ENCODE data around the gene LPCAT3.
A peak's percentile ranks its signal among the peaks of the same experiment; 100 is the strongest.

Gene LPCAT3

GRCh38 chr12:6980075-6980474 is 38.2 kb downstream of the LPCAT3 start:
- no peak overlapping the region for H3K4me3 ChIP-seq (ENCODE audit: insufficient read depth, low read depth, low read length, poor library complexity, severe bottlenecking)
- H3K36me3 ChIP-seq (ENCODE audit: control insufficient read depth, insufficient read depth, low read length), result peaks cover 62% of the 10 kb centered on the region
- H3K27ac ChIP-seq (ENCODE audit: insufficient read depth, low read length, poor library complexity, severe bottlenecking), result no peak overlapping the region

GRCh38 chr12:6979453-6979852 is 38.8 kb downstream of the LPCAT3 start:
- no peak overlapping the region for H3K4me3 ChIP-seq (ENCODE audit: insufficient read depth, low read depth, low read length, poor library complexity, severe bottlenecking)
- H3K27me3 ChIP-seq (replicated peaks; ENCODE audit: control insufficient read depth, insufficient read depth, low read length, poor library complexity, severe bottlenecking), result no peaks in the 10 kb centered on the region
- no peaks in the 10 kb centered on the region for H3K9me3 ChIP-seq (ENCODE audit: control insufficient read depth, low read length)
- H3K27ac ChIP-seq (ENCODE audit: insufficient read depth, low read length, poor library complexity, severe bottlenecking), result no peak overlapping the region
- DNase-seq, result no peak
- peaks cover 69% of the 10 kb centered on the region for H3K36me3 ChIP-seq (ENCODE audit: control insufficient read depth, insufficient read depth, low read length)
- no peaks in the 10 kb centered on the region for H3K4me1 ChIP-seq (ENCODE audit: control insufficient read depth, insufficient read depth, low read length, poor library complexity, severe bottlenecking)

More at GRCh38 chr12:6980075-6980474, 38.2 kb downstream of the LPCAT3 start:
- Histone ChIP-seq H3K9me3 (ENCODE audit: control insufficient read depth, low read length) (no peaks in the 10 kb centered on the region), H3K27me3 (replicated peaks; ENCODE audit: control insufficient read depth, insufficient read depth, low read length, poor library complexity, severe bottlenecking) (no peaks in the 10 kb centered on the region), H3K4me1 (ENCODE audit: control insufficient read depth, insufficient read depth, low read length, poor library complexity, severe bottlenecking) (no peaks in the 10 kb centered on the region)
- no peak for DNase-seq

GRCh38 chr12:6979021-6979420 is 39.3 kb downstream of the LPCAT3 start:
- Histone ChIP-seq H3K4me3 (ENCODE audit: insufficient read depth, low read depth, low read length, poor library complexity, severe bottlenecking) (no peak overlapping the region), H3K36me3 (ENCODE audit: control insufficient read depth, insufficient read depth, low read length) (peaks cover 73% of the 10 kb centered on the region), H3K4me1 (ENCODE audit: control insufficient read depth, insufficient read depth, low read length, poor library complexity, severe bottlenecking) (no peaks in the 10 kb centered on the region), H3K27ac (ENCODE audit: insufficient read depth, low read length, poor library complexity, severe bottlenecking) (no peak overlapping the region), H3K27me3 (replicated peaks; ENCODE audit: control insufficient read depth, insufficient read depth, low read length, poor library complexity, severe bottlenecking) (no peaks in the 10 kb centered on the region), H3K9me3 (ENCODE audit: control insufficient read depth, low read length) (no peaks in the 10 kb centered on the region)
- no peak for DNase-seq

GRCh38 chr12:6978611-6979011 is 39.7 kb downstream of the LPCAT3 start:
- Histone ChIP-seq H3K9me3 (ENCODE audit: control insufficient read depth, low read length) (no peaks in the 10 kb centered on the region), H3K27ac (ENCODE audit: insufficient read depth, low read length, poor library complexity, severe bottlenecking) (no peak overlapping the region), H3K4me1 (ENCODE audit: control insufficient read depth, insufficient read depth, low read length, poor library complexity, severe bottlenecking) (no peaks in the 10 kb centered on the region), H3K4me3 (ENCODE audit: insufficient read depth, low read depth, low read length, poor library complexity, severe bottlenecking) (no peak overlapping the region), H3K27me3 (replicated peaks; ENCODE audit: control insufficient read depth, insufficient read depth, low read length, poor library complexity, severe bottlenecking) (no peaks in the 10 kb centered on the region), H3K36me3 (ENCODE audit: control insufficient read depth, insufficient read depth, low read length) (peaks cover 74% of the 10 kb centered on the region)
- DNase-seq, result no peak

GRCh38 chr12:6978188-6978587 is 40.1 kb downstream of the LPCAT3 start:
- no peak overlapping the region for H3K4me3 ChIP-seq (ENCODE audit: insufficient read depth, low read depth, low read length, poor library complexity, severe bottlenecking)
- H3K36me3 ChIP-seq (ENCODE audit: control insufficient read depth, insufficient read depth, low read length), result peaks cover 74% of the 10 kb centered on the region
- H3K9me3 ChIP-seq (ENCODE audit: control insufficient read depth, low read length), result no peaks in the 10 kb centered on the region

GRCh38 chr12:6977653-6978052 is 40.6 kb downstream of the LPCAT3 start:
- Histone ChIP-seq H3K27me3 (replicated peaks; ENCODE audit: control insufficient read depth, insufficient read depth, low read length, poor library complexity, severe bottlenecking) (no peaks in the 10 kb centered on the region), H3K4me1 (ENCODE audit: control insufficient read depth, insufficient read depth, low read length, poor library complexity, severe bottlenecking) (no peaks in the 10 kb centered on the region), H3K36me3 (ENCODE audit: control insufficient read depth, insufficient read depth, low read length) (peaks cover 74% of the 10 kb centered on the region), H3K4me3 (ENCODE audit: insufficient read depth, low read depth, low read length, poor library complexity, severe bottlenecking) (no peak overlapping the region), H3K9me3 (ENCODE audit: control insufficient read depth, low read length) (no peaks in the 10 kb centered on the region), H3K27ac (ENCODE audit: insufficient read depth, low read length, poor library complexity, severe bottlenecking) (no peak overlapping the region)
- no peak for DNase-seq

More at GRCh38 chr12:6978188-6978587, 40.1 kb downstream of the LPCAT3 start:
- Histone ChIP-seq H3K4me1 (ENCODE audit: control insufficient read depth, insufficient read depth, low read length, poor library complexity, severe bottlenecking) (no peaks in the 10 kb centered on the region), H3K27me3 (replicated peaks; ENCODE audit: control insufficient read depth, insufficient read depth, low read length, poor library complexity, severe bottlenecking) (no peaks in the 10 kb centered on the region), H3K27ac (ENCODE audit: insufficient read depth, low read length, poor library complexity, severe bottlenecking) (no peak overlapping the region)
- DNase-seq, result no peak

- Histone ChIP-seq H3K27ac (ENCODE audit: insufficient read depth, low read length, poor library complexity, severe bottlenecking) (no peak overlapping the region), H3K4me3 (ENCODE audit: insufficient read depth, low read depth, low read length, poor library complexity, severe bottlenecking) (no peak overlapping the region), H3K9me3 (ENCODE audit: control insufficient read depth, low read length) (no peaks in the 10 kb centered on the region), H3K4me1 (ENCODE audit: control insufficient read depth, insufficient read depth, low read length, poor library complexity, severe bottlenecking) (peaks cover 10% of the 10 kb centered on the region), H3K27me3 (replicated peaks; ENCODE audit: control insufficient read depth, insufficient read depth, low read length, poor library complexity, severe bottlenecking) (no peaks in the 10 kb centered on the region), H3K36me3 (ENCODE audit: control insufficient read depth, insufficient read depth, low read length) (peaks cover 52% of the 10 kb centered on the region)
- DNase-seq, result no peak
Measured at GRCh38 chr12:6975297-6976032, 42.8 kb downstream of the LPCAT3 start.

GRCh38 chr12:6974180-6974579 is 44.1 kb downstream of the LPCAT3 start:
- Histone ChIP-seq H3K9me3 (ENCODE audit: control insufficient read depth, low read length) (no peaks in the 10 kb centered on the region), H3K4me3 (ENCODE audit: insufficient read depth, low read depth, low read length, poor library complexity, severe bottlenecking) (no peak overlapping the region), H3K36me3 (ENCODE audit: control insufficient read depth, insufficient read depth, low read length) (peaks cover 50% of the 10 kb centered on the region), H3K27me3 (replicated peaks; ENCODE audit: control insufficient read depth, insufficient read depth, low read length, poor library complexity, severe bottlenecking) (no peaks in the 10 kb centered on the region), H3K4me1 (ENCODE audit: control insufficient read depth, insufficient read depth, low read length, poor library complexity, severe bottlenecking) (peaks cover 16% of the 10 kb centered on the region), H3K27ac (ENCODE audit: insufficient read depth, low read length, poor library complexity, severe bottlenecking) (no peak overlapping the region)
- no peak for DNase-seq

GRCh38 chr12:6970096-6970527 is 48.2 kb downstream of the LPCAT3 start:
- H3K27ac ChIP-seq (ENCODE audit: insufficient read depth, low read length, poor library complexity, severe bottlenecking), result peak overlapping the region; percentile 89
- H3K27me3 ChIP-seq (replicated peaks; ENCODE audit: control insufficient read depth, insufficient read depth, low read length, poor library complexity, severe bottlenecking), result no peaks in the 10 kb centered on the region
- H3K9me3 ChIP-seq (ENCODE audit: control insufficient read depth, low read length), result no peaks in the 10 kb centered on the region
- H3K36me3 ChIP-seq (ENCODE audit: control insufficient read depth, insufficient read depth, low read length), result peaks cover 51% of the 10 kb centered on the region
- peak overlapping the region; percentile 99 for H3K4me3 ChIP-seq (ENCODE audit: insufficient read depth, low read depth, low read length, poor library complexity, severe bottlenecking)
- DNase-seq, result no peak
- peaks cover 18% of the 10 kb centered on the region for H3K4me1 ChIP-seq (ENCODE audit: control insufficient read depth, insufficient read depth, low read length, poor library complexity, severe bottlenecking)

GRCh38 chr12:6968426-6968825 is 49.9 kb downstream of the LPCAT3 start:
- Histone ChIP-seq H3K27me3 (replicated peaks; ENCODE audit: control insufficient read depth, insufficient read depth, low read length, poor library complexity, severe bottlenecking) (no peaks in the 10 kb centered on the region), H3K4me1 (ENCODE audit: control insufficient read depth, insufficient read depth, low read length, poor library complexity, severe bottlenecking) (peaks cover 29% of the 10 kb centered on the region), H3K36me3 (ENCODE audit: control insufficient read depth, insufficient read depth, low read length) (peaks cover 39% of the 10 kb centered on the region), H3K4me3 (ENCODE audit: insufficient read depth, low read depth, low read length, poor library complexity, severe bottlenecking) (no peak overlapping the region), H3K27ac (ENCODE audit: insufficient read depth, low read length, poor library complexity, severe bottlenecking) (no peak overlapping the region), H3K9me3 (ENCODE audit: control insufficient read depth, low read length) (no peaks in the 10 kb centered on the region)
- no peak for DNase-seq
